ENCODE measurements around the gene WIF1.

The WIF1 gene

DNA sequence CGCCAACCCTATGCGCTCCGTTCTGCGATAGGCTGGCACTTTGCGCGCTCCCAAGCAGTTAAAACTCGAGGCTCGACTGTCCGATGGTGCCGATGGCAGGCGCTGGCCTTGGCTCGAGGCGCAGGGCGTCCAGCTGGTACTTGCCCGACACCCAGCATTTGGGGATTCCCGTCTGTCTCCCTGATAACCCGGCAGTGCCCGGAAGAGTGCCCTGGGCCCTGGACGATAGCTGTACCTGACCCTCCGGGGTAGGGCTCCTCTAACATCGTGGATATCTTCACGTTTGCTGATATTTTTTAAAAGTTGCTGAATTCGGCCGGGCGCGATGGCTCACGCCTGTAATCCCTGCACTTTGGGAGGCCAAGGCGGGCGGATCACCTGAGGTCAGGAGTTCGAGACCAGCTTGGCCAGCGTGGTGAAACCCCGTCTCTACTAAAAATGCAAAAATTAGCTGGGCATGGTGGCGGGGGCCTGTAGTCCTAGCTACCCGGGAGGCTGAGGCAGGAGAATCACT lies 908 bp upstream of the WIF1 start:
- DNase-seq, result no peak

DNA sequence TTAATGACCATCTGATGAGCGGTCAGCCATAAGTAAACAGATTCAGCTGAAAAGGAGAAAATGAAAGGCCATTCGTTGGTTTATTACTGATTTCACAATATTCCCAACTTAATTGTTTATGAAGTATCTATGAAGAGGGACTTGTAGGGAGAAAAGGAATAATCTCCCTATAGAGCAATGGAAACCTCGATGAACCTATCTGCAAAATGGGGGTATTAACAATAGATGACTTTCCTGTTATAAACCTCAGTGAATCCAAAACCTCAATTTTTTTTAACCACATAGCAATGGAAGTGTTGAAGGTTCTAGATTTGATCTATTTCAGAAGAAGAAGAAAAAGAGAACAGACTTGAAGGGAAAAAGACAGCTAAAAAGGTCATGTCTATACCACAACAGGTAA lies 2.0 kb downstream of the WIF1 start:
- DNase-seq, result no peak

DNA sequence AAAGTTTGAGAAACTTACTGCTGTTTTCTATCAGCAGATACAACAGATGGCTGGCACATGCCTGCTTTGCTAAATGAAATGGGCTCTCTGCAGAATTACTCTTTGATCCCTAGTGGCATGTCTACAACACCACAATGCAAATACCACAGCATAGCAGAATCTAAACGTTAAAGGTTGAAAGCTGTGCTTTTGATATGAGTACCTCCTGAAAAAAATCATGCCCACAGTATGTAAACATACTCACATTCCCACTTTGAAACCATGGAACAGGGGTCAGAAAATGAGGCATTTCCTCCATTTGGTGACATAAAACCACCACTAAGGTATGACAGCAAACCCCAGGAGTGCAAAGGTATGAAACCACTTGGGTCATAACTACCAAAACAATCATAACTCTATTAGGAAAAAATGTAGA lies 7.5 kb downstream of the WIF1 start:
- no peak for DNase-seq

DNA sequence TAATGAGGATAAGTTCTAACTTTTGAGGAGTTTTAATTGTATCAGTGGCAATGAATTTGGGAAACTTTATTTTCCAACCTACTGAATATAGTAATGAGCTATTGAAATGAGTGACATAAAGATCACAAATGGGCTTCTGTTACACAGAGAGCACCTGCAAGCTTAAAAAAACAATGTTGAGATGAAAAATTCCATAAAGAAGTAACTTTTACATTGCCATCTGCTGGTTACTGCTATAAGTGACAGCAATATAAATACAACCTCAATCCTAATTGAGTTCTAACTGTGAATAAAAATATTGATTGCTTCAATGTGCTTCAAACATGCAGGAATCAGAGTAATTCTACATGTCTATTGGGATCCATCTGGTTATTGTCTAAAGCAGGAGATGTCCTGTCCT lies 14.2 kb downstream of the WIF1 start:
- no peak for DNase-seq

DNA sequence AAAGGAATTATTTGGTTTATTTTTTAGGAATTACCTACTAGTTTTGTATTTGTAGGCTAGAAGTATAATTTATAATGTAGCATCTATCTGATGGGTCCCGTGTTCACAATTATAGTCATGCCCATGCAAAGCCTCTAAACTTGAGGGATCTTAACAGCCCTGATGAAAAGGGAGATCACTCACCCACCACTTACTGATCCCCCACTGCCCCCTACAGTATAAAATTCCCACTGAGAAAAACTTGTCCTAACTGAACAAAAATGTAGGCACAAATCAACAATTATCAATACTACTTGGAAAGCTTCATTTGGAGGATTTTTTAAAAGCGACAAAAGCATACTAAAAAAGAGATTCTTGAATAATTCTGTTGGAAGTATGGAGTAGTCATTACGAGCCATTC lies 21.0 kb downstream of the WIF1 start:
- no peak for DNase-seq

DNA sequence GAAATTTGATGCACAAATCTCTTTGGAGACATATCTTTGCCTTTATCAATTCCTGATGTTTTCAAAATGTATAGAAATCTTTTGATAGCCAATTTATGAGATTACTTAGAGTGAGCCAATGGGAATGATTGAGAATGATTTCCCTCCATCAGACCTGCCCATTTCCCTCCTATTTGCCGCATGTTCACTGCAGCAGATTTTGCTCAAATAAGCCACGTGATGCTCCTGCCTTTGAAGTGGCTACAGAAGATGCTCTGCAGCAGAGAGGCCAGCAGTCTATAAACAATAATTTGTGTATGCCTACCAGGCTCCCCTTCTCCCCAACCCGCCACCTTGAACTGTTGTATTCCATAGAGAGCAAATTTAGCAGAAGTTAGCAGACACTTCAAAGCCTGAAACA lies 21.9 kb downstream of the WIF1 start:
- no peak for DNase-seq

DNA sequence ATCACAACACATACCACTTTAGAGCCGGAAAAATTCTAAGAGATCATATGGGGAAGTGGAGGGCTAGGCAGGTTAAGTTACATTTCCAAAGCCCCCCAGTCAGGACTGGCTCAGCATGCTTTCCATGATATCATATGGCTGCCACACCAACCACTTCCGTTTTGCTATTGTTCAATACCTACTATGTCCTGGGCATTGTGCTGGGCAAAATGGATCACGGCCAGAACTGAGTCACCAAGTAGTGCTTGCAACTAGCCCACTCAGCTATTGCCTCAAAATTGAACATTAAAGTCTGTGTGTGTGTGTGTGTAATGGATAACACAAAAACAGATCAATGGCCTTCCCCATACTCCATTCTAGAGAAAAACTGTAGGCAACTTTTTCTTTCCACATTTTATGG lies 22.7 kb downstream of the WIF1 start:
- no peak for DNase-seq

DNA sequence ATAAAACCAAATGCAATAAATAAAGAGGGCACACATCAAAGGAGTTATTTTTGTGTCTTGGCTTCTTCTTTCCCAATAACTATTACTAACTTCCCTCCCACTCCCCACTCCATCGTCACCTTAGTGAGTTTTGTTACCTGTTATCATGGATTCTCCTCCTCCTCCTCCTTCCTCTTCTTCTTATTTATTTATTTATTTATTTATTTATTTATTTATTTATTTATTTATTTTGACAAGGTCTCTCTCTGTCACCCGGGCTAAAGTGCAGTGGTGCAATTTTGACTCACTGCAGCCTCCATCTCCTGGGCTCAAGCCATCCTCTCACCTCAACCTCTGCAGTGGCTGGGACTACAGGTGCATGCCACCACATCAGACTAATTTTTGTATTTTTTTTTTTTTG lies 26.4 kb downstream of the WIF1 start:
- no peak for DNase-seq

DNA sequence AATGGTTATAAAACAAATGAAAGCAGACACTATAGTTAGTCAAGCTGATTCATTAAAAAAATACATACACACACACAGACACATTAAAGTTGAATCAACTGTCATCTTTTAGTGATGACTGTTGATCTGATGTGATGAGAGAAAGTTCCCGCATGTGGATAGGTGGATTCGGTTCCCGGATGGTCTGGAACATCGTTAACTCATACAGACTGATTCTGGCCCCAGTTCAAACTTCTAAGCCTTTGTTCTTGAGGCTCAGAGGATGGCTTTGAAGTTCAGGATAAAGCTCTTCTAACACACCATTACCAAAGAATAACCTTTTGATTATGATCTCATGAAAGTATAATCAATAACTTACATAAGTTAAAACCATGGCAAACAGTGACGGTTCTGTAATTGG lies 27.5 kb downstream of the WIF1 start:
- DNase-seq, result no peak

DNA sequence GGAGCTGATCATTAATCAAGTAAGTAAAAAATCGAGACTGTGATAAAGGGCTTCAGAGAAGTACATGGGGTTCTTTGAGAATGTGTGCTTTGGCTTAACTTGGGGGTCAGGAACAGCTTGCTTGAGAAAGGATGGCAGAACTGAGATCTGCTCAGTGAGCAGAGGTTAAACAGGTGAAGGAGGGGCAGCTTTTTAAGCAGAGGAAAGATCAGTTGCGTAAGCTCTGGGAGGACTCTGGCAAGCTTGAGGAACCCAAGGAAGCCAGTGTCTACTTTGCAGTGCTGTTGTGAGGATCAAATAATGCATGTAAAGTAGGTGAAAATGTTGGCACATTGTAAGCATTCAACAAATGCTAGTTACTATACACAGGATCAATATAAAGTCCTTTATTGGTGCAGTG lies 30.6 kb downstream of the WIF1 start:
- no peak for DNase-seq

DNA sequence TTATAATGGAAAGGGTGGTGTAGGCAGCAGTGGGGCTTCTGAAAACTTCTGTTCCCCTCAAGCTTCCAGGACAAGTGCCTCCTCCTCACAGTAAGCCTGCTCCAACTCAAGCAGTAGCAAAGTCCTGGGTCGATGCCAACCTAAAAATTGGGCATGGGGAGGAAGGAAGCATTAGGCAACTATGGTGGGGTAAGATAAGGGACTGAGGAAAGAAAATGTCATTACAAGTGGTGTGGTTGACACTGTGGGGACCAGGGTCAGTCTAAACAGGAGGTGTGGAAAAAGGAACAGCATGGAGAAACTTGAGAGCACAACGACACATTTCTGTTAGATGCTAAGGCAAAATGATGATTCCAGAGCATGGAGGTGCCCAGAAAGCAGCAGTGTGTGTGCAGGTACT lies 34.9 kb downstream of the WIF1 start:
- DNase-seq, result no peak

DNA sequence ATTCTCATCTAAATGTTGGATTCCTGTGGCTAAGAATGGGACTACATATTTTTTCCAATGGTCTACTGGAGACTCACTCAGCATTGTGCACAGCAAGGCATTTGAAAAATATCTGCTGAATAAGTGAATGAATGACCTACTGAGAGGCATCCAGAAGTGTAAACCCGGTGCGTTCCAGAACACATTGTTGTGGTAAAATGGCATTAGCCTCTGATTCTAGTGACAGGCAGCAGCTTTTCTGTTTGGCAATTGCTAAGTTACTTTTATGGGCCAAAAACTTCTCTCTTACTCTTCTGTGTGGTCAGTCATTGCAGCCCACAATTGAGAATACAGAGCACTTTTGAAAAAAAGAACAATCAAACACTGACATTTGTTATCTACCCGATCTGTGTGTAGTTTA lies 36.5 kb downstream of the WIF1 start:
- DNase-seq, result no peak

DNA sequence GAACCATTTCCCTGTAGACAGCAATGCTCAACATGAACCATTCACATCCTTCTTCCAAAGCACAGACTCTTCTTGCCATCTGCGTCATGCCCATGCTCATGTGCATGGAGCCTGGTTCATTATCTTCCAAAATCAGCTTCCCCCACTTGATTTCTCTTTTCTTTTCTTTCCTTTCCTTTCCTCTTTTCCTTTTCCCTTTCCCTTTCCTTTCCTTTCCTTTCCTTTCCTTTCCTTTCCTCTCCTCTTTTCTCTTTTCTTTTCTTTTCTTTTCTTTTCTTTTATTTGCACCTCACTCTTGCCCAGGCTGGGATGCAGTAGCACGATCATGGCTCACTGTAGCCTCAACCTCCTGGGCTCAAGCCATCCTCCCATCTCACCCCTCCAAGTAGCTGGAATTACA lies 37.5 kb downstream of the WIF1 start:
- no peak for DNase-seq

DNA sequence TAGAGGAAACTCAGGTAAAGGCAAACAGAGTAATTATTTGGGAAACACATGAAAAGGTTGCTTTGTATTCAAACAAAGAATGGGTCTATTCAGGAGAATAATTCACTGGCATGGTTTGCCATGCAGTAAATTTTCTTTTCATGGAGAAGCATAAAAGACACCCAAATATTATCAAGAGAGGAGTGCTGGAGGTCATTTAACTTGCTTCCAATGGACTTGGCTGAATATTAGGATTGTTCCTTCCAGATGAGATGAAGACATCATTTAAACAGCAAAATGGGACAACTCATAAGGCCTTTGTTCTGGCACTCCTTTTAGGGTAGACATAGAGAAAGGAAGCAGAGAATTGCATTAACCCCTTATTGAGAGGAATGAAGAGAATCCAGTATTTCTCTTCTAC lies 38.7 kb downstream of the WIF1 start:
- no peak for DNase-seq

DNA sequence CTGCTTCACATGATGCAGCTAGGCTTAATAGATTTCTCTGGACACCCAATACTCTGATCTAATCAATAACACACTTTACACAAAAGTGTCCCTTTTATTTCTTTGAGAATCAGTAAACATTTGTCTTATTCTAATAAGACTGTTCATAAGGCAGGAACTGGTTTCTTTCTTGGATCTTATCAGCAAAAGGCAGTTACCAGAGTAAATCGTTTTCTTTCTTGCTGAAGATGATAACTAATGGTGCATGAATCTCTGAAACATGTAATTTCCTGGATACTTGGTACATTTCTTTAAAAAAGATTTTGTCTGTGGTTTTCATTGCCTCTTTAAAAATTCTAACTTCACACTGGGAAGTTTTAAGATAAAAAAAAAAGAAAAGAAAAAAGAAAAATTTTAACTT lies 39.6 kb downstream of the WIF1 start:
- DNase-seq, result no peak

DNA sequence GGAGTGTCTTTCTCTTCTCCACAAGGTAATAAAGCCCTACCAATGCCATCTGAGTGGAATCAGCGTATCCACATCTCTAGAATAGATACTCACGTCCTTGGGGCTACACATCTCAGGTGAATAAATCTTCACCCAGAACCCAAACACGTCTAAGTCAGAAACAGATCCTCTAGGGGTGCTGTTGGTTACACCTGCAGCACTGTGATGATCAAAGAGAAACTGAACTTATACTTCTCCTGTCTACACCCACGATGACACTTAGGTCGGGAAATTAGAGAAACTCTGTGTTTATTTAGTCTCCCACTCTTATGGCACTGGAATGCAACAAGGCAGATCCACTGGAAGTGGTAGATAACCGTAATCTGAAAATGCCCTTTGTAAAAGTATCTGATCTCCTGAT lies 46.2 kb downstream of the WIF1 start:
- DNase-seq, result no peak

DNA sequence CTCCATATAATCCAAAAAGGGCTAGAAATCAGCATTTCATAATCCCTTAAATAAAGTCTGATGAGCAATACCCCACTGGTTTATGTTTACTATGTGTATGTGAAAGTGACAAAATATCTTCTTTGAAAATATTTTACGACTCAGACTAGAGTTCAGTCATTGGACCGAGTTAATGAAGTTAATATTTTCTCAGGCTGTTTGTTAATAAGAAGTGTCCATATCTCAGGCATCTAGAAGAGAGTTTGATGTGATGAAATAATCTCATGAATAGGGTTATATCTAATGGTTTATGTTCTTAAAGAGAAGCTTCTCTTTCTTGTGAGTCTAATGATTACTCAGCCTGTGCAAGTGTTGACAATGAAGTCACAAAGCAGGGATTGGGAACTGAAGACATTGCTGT lies 51.8 kb downstream of the WIF1 start:
- no peak for DNase-seq

DNA sequence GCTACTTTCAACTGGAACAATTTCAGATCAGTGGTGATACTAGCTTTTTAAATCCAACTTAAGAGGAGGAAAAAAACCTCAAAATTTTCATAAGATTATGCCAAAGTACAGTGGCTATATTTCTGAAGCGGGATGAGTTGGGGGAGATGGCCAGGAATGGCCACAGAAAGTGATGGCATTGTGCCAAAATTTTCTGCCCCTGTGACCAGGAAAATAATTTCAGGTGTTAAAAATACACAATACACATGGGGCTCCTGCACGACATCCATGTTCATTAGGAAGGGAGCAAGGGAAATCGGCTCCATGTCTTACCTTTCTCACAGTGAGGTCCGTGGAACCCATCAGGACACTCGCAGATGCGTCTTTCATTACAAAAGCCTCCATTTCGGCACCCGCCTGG lies 53.7 kb downstream of the WIF1 start:
- no peak for DNase-seq

DNA sequence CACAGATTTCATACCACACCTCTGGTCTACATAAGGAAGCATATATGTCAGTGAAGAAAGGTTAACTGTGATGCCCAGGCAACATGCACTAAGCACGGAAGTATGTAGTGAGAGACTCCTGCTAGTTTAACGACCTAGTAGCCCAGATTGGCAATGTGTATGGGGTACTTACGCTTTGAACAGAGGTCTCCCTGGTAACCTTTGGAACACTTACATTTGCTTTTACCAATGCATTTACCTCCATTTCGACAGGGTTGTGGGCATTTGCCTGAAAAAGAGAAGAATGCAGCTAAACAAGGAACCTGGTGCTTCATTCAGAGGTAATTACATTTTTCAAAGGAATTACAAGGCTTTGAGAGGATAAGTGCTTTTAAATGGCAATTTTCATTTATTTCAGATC lies 65.2 kb downstream of the WIF1 start:
- no peak for DNase-seq

DNA sequence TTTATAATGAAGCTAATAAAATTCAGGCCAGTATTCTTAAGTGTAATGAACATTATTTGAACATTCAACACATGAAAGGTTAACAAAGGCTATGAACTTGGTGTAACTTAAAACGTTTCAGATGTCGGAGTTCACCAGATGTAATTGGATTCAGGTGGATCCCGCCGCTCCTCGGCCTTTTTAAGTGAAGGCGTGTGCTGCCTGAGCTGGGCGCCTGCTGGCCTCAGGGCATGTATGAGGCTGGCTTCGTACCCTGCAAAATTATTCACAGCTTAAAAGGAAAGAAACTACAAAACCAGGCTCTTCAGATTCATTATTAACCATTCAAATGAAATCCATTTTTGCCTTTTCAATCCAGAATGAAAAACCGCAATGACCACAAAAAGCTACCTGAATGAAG lies 69.9 kb downstream of the WIF1 start:
- DNase-seq, result no peak

DNA sequence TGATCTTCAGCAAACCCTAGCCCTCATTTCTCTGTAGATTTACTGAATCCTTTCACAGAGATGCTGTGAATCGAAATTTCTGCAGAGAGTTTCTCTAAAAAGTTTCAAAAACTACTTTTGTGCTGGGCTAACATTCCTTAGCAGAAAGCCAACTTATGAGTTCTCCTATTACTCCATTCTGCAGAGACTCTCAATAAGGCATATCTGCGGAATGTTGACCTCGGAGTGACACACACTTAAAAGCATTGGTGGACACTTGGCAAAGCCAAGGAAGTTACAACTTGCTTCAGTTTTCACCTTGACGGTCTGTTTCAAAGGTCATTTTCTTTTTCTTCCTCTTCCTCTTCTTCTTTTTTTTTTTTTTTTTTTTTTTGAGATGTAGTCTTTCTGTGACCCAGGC lies 75.8 kb downstream of the WIF1 start:
- no peak for DNase-seq

DNA sequence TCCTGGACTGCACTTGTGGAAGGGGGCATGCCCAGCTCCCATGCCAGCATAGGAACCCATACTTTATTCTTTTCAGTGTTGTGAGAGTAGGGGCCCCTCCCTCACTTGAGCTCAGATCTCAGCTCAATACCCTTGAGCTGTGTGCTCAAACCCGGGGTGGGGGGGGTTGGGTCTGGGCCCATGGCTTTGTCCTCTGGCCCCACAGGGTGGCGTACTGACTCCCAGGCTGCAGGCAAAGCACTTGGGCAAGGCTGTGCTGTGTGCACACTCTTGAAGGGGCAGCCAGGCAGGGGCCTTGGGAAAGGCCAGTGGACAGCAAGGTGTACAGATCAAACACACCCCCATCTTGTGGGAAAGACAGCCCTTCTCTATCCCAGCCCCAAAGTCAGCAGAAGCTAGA lies 81.8 kb downstream of the WIF1 start:
- DNase-seq, result no peak

DNA sequence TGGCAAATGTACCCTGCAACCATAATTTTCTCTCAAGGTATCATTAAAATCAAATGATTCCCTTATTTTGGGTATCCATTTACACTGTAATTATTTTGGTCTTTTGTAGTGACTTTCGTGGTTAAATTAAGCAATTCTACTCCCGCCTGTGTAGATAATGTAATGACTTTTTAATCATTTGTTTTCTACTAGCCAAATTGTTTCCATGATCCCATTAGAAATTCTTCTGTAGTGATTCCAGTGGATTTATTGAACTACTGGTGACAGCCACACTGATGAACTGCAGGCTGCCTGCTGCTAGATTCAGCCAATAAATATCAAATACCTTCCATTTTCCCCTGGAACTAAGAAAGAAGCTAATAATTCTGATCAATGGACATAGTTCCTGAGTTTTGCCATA lies 96.0 kb downstream of the WIF1 start:
- no peak for DNase-seq

DNA sequence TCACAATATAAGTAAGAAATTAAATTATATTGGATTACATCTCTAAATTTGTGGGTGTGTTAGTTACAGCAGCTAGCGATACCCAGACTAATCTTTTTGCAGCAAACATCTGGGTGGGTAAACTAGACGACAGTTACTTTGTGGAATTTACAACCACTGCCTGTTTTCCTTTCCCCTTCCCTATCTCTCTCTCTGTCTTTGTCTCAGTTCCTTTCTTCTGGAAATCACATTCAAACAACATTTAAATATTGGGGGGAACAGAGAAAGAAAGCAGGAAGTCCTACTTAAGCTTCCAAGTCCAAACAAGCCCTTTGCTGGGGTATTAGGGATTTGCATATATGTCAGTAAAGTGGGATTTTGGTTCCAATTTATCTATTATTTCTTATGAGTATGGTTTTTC lies 97.6 kb downstream of the WIF1 start:
- DNase-seq, result no peak

DNA sequence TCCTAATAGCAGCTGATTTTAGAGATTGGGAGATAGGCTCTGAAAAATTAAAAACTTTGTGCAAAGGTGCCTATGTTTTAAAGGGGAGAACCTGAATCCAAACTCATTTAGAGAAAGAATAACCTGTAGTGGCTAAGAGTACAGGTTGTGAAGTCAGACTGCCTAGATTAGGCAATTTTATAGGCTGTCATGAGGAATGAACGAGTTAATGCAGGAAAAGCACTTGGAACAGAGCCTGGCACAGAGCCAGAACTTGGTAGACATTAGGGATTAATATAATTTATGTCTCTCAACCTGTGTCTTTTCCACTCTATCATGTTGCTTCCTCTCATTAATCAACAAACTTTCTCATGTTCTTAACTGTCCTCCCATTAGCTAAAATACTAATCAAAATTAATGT lies 98.1 kb downstream of the WIF1 start:
- DNase-seq, result no peak

DNA sequence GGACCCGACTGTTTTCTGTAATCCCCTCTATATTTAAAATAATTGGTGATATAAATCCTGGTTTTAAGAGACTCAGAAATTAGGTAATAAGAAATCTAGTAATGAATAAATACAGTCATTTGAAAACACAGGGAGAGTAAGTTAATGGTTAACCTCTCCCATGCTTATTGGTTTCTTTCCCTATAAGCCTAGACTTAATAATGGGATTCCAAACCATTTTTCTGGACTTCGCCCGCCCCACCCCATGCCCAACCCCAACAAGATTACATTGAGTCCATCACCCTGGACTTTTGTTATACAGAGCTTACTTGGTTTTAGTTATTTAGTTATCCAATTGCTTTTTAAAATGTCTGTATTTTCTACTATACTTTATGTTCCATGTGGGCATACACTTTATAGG lies 98.7 kb downstream of the WIF1 start:
- no peak for DNase-seq
